Inferior parietal cortex (tissue), 1 donor: Measurements from ENCODE around the gene HS3ST5.
"Not testable (repeated sequence)": the region's sequence is repeated elsewhere in the genome, so short reads cannot be mapped to it uniquely, and the experiment has no call there.

ENCODE experiments used
- DNase-seq: peaks from one replicate; pipeline ENCODE4 v3.0.0-alpha.2; 2016; ENCODE audit errors: extremely low spot score

The HS3ST5 gene

DNA sequence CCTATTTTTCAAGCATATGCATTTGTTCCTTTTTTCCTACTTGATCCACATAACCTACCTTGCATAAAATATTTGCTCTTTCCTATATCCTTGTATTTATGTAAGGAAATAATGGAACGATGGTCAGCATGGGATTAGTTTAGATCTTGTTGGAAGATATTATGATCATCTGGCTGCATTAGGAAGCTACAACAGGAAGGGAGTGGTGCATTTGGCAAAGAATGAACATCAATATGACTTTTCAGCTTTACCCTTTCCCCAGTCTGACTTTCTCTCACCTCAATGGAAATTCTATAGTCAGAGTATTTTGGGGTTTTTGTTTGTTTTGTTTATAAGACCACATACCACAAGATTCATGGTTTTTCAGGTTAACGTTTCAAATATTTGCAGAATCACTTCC, 66.0 kb downstream of the HS3ST5 start:
- no peak for DNase-seq

DNA sequence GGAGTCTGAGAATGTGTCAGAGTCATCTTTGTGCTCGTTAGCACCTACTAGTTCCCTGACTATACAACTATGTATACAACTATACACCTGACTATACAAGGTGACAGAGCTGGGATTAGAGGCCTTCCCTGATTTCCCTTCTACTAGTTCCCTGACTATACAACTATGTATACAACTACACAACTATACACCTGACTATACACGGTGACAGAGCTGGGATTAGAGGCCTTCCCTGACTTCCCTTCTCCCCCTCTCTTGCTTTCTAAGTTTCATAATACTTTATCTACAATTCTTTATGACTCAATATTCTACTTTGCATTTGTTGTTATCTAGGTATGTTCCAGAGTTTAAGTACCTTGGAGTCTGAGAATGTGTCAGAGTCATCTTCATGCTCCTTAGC, 68.0 kb downstream of the HS3ST5 start:
- DNase-seq: no peak

DNA sequence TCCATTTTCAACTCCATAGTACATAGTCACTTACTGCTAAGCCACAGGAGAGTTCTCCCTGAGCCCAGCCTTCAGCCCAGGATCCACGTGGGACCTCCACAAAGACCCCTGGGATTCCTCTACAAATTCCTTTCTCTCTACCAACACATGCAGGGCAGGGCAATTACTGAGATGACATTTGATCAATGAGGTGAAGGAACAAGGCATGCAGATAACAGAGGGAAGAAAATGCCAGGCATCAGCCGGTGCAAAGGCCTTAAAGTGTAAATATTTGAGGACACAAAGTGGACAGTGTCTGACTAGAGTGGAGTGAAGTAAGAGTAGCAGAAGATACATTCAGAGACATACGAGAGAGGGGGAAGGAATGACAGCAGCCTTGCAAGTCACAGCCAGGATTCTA, 70.2 kb downstream of the HS3ST5 start:
- no peak for DNase-seq

DNA sequence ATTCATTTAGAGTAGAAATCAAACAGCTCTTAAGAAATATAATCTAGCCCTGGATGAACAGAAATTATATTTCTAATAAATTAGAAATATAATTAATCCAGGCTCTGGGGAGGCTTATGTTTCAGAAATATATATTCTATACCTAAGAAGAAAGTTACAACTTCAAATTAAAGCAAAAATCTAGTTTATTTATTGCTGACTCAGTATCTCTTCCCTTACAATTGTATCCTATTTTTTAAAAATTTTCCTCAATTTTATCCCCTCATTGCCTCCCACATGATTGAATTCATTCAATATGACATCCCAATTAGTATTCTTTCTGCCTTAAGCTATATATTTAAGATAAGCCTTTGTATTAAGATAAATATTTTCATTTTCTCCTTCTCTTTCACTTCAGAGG, 71.4 kb downstream of the HS3ST5 start:
- no peak for DNase-seq

DNA sequence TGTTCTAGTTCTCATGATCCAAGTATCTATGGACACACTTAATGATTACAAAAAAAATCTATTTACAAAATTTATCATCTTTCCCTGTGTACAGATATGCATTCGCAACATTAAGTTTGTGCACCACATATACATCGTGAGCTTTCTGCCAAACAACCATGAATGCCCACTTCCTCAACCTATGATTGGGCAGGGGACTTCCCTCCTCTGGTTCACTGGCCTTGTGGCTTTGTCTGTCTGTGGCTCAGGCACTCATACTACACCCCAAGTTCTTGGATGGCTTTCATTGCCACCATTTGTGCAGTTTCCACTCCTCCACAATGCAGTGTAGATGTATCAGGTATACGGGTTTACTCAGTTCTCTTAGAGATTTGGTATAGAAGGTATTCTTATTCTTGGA, 74.9 kb downstream of the HS3ST5 start:
- DNase-seq: no peak

DNA sequence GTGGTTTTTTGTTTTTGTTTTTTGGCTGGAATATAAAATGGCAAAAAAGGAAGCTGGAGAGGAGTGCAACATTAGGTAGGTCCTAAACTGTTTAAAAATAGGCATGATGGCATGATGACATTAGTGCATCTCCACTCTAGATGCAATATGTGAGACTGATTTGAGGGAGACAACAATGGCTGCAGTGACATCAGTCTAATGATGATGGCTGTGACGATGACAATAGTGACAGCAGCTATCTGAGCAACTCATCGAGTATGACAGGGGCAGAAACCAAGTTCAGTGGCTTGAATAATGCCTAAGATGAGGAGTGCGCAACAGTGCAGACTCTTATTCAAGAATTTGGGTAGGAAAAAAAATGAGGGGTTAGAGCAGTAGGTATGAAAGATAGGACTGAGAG, 82.0 kb downstream of the HS3ST5 start:
- DNase-seq: no peak

DNA sequence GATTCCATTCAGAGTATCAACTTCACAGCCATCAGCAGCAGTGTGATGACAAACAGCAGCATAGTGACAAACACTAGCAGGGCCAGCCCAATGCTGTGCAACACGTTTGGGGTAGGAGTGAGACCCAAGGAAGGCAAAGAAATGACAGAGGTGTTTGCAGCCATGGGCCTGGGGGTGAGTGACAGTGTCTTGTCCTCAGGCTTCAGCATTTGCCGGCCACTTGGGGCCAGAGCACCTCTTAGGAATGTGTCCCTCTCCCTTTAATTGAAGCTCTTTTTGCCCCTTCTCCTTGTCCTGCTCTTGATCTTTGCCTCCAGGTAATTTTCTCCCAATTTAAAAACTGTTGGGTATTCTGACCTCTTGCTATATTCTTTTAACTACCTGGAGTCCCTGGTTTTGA, 84.4 kb downstream of the HS3ST5 start:
- DNase-seq: no peak

DNA sequence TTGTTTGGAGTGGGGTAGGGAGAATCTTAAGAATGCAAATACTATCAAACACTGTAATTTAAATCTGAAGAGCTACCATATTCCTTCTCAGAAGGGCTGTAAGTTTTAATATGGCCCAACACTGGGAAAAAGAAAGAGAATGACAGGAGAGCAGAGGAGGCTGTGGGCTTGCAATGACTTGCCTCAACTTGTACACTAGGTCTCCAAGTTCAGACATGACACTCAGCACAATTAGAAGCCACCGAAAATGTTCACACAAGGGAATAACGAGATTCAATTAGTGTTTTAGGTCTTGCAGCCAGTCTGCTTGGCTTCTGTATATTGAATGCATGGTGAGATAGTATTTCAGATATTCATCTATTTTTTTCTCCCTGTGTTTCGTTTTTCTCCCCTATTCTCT, 89.4 kb downstream of the HS3ST5 start:
- no peak for DNase-seq

DNA sequence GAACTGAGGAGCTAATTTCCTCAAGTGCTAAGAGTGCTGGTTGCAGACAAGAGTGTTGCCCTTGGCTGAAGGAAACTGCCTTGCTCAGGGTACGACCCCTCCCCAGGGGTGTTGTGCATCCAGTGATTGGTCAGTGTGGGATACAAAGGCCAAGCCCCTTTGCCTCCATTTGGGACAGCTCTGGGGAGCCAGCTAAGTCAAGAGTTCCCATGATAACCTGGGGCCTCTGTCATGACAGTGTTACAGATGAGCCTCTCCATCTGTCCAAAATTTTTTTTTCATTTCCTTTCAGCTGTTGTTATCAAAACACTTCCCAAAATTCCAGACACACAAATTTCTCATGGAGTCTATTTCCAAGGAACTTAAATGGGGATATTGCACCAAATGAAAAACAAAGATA, 93.3 kb downstream of the HS3ST5 start:
- no peak for DNase-seq

DNA sequence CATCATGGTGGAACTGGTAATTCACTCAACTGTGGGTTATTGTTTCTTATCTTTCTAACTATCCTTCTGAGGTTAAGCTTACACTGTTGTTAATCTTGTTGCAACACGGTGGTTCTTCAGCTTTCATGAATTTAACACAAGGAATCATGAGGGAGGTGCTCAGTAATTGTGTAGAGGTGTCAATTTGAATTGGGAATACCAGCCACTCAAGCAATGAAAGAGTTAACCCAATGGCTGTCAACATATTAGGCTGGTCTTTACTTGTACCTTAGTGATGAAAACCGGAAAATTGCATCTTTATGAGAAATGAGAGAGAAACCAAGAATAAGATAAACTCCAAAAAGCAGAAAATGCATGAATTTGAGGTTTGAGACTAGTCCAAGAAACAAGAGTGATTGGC, 95.7 kb downstream of the HS3ST5 start:
- no peak for DNase-seq

DNA sequence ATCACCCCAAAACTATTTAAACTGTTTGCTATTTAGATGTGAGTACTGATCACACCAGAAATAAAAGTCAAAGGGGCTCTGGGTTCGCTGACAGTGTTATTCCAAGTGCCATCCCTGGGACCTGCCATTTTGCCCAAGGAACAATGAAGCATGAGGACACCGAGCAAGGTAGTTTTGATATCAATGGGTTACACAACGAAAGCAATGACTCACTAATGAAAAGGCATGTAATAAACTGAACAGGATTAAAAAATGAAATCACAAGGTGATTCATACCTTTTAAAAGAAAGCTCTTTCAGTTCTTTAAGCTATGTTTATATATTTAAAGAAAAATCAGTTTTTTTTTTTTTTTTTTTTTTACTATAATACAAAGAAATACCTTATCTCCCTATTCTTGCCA, 102.0 kb downstream of the HS3ST5 start:
- DNase-seq: no peak

DNA sequence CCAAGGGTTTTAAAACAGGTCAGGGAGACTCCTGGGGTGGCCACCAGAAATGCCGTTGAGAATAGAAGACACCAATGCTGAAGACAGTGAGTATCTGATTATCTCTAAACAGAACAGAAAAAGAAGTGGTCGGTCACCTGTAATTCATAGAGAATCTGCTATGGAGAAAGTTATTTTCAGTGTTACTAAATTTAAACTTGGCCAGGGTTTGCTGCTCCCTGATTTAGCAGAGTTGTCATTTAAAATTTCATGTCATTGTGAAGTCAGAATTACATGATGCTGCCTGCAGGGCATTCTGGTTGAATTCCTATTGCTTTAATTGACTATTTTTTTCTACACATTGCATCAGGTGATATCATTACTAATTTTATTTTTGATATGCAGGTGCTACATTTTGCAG, 114.1 kb downstream of the HS3ST5 start:
- no peak for DNase-seq

DNA sequence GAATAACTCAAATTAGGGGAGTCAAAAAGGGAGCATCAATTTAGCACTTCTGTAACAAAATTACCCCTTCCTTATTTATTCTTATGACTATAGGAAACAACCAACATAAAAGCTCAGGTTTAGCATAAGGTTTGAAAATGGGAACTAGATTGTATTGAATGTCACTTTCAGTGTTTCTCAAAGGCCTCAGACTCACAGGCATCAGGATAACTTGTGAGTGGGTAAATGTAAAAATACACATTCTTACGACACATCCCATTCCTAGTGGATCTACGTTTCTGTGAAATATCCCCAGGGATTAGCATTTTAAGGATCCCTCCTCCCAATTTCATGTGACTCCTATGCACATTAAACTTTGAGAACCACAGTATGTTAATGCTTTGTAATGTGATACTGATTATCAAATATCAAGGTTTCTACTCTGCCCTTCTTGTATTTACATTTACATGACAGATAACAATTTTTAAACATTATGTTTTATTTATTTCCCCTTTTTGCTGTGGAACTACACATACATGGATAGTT, 114.8 kb downstream of the HS3ST5 start:
- no peak for DNase-seq

DNA sequence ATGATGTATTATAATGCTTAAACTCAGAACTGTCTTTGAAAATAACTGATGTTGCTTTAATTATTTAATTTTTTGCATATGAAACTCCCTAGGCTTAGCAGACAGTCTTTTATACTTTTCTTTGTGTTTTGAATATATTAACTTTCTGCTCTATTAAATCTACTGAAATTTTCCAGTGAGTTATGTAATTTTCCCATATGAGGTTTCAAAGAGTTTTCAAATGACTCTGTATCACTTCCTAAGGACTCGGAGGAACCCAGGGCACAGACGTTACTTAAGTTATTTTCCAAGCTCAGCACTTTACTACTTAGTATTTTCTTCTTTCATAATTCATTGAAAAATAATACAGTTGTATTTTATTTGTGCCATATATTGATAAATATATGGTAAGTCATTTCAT, 122.6 kb downstream of the HS3ST5 start:
- DNase-seq: no peak

DNA sequence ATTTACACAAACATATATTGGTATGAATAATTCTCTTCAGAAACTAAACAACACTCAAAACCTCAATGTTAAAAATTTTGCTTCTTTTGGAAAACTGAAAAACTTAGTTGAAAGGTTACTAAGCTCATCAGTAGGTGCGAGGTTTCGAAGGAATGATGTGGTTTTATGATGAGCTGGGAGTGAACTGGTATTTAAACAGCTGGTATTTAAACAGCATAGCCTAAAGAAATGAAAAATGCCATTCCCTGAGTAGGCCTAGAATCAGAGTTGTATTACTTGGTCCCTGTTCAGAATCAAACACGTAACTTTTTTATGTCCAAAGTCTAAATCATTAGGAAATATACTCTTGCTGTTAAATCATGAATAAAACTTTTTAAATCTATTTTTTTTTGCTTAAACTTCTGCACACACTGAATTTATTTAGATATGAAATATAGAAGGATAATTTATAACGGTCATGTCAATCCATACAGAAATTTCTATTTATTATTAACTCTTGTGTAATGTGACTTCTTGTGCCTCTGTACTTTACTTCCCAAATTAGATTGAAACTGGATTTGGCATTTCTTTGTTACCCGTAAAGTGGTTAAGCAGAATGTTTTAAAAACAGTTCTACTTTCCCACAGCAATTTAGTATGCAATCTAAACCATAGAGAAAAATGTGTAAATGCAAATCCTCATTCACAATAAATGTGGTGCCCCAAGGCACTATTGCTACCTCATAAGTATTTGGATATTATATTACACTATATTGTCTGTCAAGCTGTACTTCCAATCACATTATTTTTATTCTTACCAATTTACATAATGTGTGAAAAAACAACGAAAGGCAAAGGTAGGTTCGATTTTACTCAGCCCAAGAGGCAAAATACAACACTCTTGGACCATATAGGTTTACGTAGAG, 124.1 kb downstream of the HS3ST5 start:
- no peak for DNase-seq

DNA sequence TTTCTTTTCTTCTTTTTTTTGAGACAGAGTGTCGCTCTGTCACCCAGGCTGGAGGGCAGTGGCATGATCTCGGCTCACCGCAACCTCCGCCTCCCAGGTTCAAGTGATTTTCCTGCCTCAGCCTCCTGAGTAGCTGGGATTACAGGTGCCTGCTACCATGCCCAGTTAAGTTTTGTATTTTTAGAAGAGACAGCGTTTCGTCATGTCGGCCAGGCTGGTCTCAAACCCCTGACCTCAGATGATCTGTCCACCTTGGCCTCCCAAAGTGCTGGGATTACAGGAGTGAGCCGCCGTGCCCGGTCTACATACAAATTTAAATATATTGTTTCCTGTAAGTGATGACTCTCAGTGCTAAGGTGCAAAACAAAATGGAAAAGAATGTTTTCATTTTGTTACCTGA, 124.8 kb downstream of the HS3ST5 start:
- not testable (repeated sequence) for DNase-seq

DNA sequence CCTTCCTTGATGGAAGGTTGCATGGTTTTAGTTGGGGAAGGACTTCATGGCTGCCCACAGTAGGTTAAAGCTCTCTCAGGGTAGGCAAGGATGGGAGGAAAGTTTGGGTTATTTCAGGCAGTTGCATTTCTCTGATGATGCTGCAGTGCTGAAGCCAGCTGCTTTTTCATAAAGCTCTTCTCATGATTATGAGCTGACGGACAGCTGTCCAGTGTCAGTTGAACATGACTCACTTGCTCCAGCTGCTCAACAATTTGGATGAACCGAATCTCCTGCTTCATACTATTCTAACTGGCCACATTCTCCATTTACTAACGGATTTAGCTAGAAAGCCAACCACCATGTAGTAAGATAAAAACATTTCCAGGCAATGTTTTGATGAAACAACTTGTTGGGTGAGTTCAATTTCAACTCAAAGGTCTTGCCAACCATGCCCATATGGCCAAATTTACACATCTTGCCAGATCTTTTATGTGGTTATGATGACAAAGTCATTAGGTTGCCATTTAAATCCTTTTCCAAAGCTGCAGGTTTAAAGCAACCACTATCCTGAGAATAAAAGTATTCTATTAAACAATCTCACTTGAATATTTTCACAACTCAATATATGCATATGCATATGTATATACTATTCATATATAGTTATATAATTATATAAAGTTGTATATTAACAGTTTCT, 125.9 kb downstream of the HS3ST5 start:
- no peak for DNase-seq

DNA sequence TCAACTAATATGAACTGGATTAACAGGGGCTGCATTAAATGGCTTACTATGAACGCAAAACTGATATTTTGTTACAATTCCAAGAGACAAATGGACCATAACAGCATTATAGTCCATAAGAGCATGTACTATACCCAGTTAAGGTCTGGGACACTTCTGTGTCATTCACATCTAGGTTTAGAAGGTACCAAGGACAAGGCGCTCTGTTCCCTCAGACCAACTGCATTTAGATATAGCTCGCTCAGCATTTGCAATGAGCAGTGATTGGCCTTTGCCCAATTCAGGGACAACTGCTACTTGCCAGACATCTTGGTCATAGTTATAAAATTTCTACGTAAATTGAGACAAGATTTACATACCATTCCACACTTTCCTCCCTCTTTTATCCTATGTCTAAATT, 132.4 kb downstream of the HS3ST5 start:
- no peak for DNase-seq

DNA sequence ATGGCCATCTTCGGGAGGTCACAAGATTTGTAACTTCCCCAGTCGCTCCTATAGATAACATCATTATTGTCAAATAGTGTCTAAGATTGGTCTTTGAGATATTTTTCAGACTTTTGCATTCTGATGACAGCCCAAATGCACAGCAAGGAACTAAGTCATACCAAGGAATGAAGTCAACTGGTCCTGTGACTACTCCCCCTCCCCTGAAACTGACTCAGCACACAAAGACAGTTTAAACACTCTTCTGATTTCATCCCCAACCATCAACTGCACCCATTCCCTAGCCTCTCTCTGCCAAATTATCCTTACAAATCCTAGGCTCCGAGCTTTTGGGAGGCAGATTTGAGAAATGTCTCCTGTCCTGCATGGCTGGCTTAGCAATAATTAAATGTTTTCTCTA, 139.4 kb downstream of the HS3ST5 start:
- no peak for DNase-seq

DNA sequence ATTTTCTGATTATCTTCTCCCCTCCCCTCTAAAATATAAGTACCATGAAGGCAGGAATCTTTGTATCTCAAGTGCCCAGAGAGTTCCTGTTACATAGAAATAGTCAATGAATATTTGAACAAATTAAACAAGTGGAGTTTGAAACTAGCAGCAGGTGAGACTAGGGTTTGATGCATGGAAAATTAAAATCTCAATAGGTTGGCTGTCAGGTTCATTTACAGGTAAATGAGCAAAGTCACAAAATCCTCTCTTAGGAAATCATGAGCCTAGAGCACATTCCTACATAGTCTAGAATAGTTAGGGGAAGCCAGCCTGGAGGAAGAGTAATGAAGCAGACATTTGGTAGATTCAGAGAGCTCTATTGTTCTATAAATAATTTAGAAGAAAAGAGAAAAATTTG, 140.4 kb downstream of the HS3ST5 start:
- DNase-seq: no peak

DNA sequence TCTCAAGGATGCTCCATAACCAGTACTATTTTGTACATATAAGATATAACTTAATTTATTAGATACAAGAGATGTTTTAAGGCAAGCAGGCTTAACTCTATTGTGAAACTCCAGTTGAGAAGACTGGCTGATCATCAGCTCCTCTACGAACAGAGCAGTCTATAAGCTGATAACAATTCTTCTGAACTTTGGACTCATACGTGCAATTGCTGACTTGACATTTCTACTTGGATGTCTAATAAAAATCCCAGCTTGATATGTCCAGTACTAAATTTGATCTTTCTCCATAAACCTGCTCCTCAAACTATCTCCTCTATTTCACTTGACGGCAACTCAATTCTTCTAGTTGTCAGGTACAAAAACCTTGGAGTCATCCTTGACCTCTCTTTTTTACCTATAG, 141.9 kb downstream of the HS3ST5 start:
- no peak for DNase-seq

DNA sequence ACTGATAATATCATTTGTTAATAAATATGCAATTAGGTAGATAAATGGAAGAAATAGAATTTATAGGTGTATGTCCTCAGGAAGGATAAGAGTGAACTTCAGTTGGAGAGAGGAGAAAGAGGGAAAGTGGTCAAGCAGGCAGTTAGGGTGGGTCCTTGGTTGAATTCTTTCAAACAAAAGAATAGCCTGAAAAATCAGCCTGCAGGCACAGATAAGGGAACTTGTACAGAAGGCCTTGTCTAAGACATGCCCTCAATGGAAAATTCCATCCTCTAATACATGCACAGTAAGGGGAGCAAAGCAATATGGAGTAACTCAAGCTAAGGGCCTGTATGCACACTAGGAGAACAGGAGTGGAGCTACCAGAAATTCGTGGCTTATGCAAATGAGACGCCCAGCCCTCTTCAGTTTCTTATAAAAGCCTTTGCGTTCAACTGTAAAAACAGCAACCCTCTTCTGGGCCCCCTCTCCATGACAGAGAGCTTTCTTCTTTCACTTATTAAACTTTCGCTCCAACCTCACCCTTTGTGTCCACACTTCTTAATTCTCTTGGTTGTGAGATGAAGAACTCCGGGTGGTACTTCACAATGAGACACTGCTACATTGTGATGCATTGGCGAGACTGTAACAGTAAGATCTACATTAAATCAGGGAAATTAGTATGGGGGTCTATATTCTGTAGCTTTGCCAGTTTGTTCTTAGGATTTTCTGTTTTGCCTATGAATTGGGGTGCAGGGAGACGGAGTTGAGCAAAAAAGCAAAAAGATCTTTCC, 147.0 kb downstream of the HS3ST5 start:
- DNase-seq: no peak

DNA sequence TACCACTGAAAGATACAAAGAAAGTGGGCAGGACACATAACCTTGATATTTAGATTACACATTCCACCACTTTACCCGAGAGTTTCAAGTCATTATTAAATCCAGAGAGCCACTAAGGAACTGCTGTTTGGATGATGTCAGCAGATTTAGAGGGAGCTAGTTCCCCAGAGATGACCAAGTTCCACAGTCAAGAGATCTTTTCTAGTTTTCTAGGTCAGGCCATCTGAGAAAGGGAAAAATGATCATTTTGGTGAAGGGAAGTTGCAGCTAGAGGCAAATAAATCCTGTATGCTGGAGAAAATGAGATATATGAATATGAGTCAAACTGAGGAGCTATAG, 147.8 kb downstream of the HS3ST5 start:
- no peak for DNase-seq
